Measurements from ENCODE around the gene FIS1. TPM values are rescaled to one million over a fixed set of nuclear protein-coding genes. Genes with fewer than 3 reads are reported as not detected.
"Not testable (repeated sequence)": the region's sequence is repeated elsewhere in the genome, so short reads cannot be mapped to it uniquely, and the experiment has no call there.

FIS1 gene
- polyA plus RNA-seq, 3 donors from 2014 or later, result 224 to 384 (median 327) TPM

- Mint-ChIP-seq H3K36me3 (no peaks in the 10 kb centered on the region), H3K4me1 (no peaks in the 10 kb centered on the region), H3K4me3 (no peak overlapping the region), H3K9me3 (no peaks in the 10 kb centered on the region), H3K27me3 (ENCODE audit: low read depth in 3 of 3) (peaks cover 3 to 7% (median 4%) of the 10 kb centered on the region in 3 donors), H3K27ac (no peak overlapping the region)
- no peak for DNase-seq
Measured at GRCh38 chr7:101277155-101277554, 32.3 kb upstream of the FIS1 start.

DNA sequence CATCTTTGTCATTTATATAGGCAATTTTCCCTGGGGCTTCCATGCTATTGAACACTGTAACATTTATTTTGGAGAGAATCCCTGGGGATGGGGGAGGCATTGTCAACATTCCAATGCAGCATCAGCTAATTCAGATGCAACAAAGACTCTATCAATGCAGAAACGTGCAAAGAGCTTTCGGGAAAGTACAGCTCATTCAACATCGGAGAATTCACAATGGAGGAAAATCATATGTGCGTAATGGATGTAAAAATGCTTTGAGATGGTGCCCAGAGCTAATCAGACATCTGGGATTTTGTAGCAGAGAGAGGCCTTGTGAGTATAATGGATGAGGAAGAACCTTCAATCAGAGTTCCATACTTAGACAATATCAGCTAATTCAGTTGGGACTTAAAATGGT is 28.3 kb upstream of the FIS1 start:
- H3K9me3 Mint-ChIP-seq, result no peaks in the 10 kb centered on the region
- no peak for DNase-seq
- H3K27ac Mint-ChIP-seq, result no peak overlapping the region
- H3K4me1 Mint-ChIP-seq, result no peaks in the 10 kb centered on the region
- H3K4me3 Mint-ChIP-seq, result no peak overlapping the region
- H3K27me3 Mint-ChIP-seq (ENCODE audit: low read depth in 3 of 3), result peaks cover 0 to 10% (median 2%) of the 10 kb centered on the region in 3 donors
- H3K36me3 Mint-ChIP-seq, result no peaks in the 10 kb centered on the region

DNA sequence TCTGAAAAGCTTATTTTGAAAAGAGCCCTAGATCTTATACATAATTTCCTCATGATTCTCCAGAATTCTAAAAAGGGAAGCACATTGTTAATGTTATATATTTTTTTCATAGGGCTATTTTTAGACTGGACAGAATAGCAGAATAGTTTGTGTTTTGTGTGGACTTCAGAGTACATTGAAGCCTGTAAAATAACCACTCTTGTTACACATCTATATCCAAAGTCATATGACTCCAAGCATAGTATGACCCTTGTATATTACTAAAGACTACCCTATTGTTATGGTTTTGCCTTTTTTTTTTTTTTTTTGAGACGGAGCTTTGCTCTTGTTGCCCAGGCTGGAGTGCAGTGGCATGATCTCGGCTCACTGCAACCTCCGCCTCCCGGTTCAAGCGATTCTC is 26.1 kb upstream of the FIS1 start:
- Mint-ChIP-seq H3K4me1 (no peaks in the 10 kb centered on the region), H3K4me3 (no peak overlapping the region), H3K36me3 (no peaks in the 10 kb centered on the region), H3K27ac (no peak overlapping the region), H3K27me3 (ENCODE audit: low read depth in 3 of 3) (peaks cover 0 to 7% (median 6%) of the 10 kb centered on the region in 3 donors), H3K9me3 (no peaks in the 10 kb centered on the region)
- DNase-seq, result no peak

- H3K9me3 Mint-ChIP-seq, result no peaks in the 10 kb centered on the region
- H3K27me3 Mint-ChIP-seq (ENCODE audit: low read depth in 3 of 3), result peaks cover 0 to 15% (median 6%) of the 10 kb centered on the region in 3 donors
- H3K36me3 Mint-ChIP-seq, result no peaks in the 10 kb centered on the region
- H3K27ac Mint-ChIP-seq, result peak overlapping the region in 1 of 6 donors; percentile 71
- H3K4me1 Mint-ChIP-seq, result no peaks in the 10 kb centered on the region
- no peak for DNase-seq
- no peak overlapping the region for H3K4me3 Mint-ChIP-seq
Measured at GRCh38 chr7:101269664-101270063, 24.8 kb upstream of the FIS1 start.

- no peak overlapping the region for H3K4me3 Mint-ChIP-seq
- no peak overlapping the region for H3K27ac Mint-ChIP-seq
- no peaks in the 10 kb centered on the region for H3K9me3 Mint-ChIP-seq
- no peaks in the 10 kb centered on the region for H3K36me3 Mint-ChIP-seq
- no peaks in the 10 kb centered on the region for H3K4me1 Mint-ChIP-seq
- peaks cover 4 to 16% (median 7%) of the 10 kb centered on the region in 3 donors for H3K27me3 Mint-ChIP-seq (ENCODE audit: low read depth in 3 of 3)
- no peak for DNase-seq
Measured at GRCh38 chr7:101265622-101266516, 21.0 kb upstream of the FIS1 start.

DNA sequence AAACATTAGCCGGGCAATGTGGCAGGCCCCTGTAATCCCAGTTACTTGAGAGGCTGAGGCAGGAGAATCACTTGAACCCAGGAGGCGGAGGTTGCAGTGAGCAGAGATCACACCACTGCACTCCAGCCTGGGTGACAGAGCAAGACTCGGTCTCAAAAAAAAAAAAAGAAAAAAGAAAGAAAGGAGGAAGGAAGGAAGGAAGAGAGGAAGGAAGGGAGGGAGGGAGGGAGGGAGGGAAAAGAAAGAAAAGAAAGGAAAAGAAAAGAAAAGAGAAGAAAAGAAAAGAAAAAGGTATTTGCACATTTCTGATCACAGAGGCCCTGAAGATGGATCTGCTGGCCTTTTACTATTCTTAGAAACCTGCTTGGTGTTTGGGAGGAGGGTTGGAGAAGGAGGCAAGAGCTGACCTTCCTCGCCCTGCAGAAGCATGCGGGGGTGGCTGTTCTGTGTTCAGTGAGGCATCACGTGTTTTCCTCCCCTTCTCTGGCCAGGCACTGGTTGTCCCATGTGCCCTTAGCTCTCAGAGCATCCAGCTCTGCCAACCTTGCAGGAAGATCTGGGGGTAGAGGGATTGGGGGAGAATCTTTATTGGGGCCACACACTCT is 19.3 kb upstream of the FIS1 start:
- H3K9me3 Mint-ChIP-seq, DNase-seq, H3K27ac Mint-ChIP-seq, H3K4me3 Mint-ChIP-seq, H3K4me1 Mint-ChIP-seq, H3K36me3 Mint-ChIP-seq: not testable (repeated sequence)
- H3K27me3 Mint-ChIP-seq (ENCODE audit: low read depth in 3 of 3), result peaks cover 1 to 20% (median 7%) of the 10 kb centered on the region in 3 donors

GRCh38 chr7:101258243-101258731 is 13.4 kb upstream of the FIS1 start:
- Mint-ChIP-seq H3K4me3 (no peak overlapping the region), H3K27me3 (ENCODE audit: low read depth in 3 of 3) (peaks cover 5 to 11% (median 7%) of the 10 kb centered on the region in 3 donors), H3K4me1 (no peaks in the 10 kb centered on the region), H3K36me3 (peaks cover 0 to 3% (median 0%) of the 10 kb centered on the region in 3 donors), H3K9me3 (no peaks in the 10 kb centered on the region), H3K27ac (no peak overlapping the region)
- no peak for DNase-seq

GRCh38 chr7:101255796-101256195 is 10.9 kb upstream of the FIS1 start:
- no peaks in the 10 kb centered on the region for H3K9me3 Mint-ChIP-seq
- peaks cover 2 to 18% (median 10%) of the 10 kb centered on the region in 3 donors for H3K27me3 Mint-ChIP-seq (ENCODE audit: low read depth in 3 of 3)
- H3K4me3 Mint-ChIP-seq, result no peak overlapping the region
- peaks cover 17 to 20% of the 10 kb centered on the region in 2 donors for H3K4me1 Mint-ChIP-seq
- DNase-seq, result no peak
- H3K36me3 Mint-ChIP-seq, result peaks cover 6 to 8% (median 6%) of the 10 kb centered on the region in 3 donors
- H3K27ac Mint-ChIP-seq, result no peak overlapping the region

DNA sequence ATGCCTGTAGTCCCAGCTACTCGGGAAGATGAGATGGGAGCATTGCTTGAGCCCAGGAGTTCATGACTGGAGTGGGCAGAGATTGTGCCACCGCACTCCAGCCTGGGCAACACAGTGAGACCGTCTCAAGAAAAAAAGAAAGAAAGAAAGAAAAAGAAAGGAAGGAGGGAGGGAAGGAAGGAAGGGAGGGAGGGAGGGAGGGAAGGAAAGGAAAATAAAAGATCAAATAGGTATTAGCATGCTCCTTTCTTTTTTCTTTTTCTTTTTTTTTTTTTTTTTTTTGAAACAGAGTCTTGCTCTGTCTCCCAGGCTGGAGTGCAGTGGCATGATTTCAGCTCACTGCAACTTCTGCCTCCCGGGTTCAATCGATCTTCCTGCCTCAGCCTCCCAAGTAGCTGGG is 8.3 kb upstream of the FIS1 start:
- not testable (repeated sequence) for DNase-seq, H3K9me3 Mint-ChIP-seq
- H3K36me3 Mint-ChIP-seq, result peaks cover 11 to 13% (median 11%) of the 10 kb centered on the region in 3 donors
- H3K4me3 Mint-ChIP-seq, result peak overlapping the region in 4 of 5 donors; percentile 64 to 99 (median 99)
- H3K27me3 Mint-ChIP-seq (ENCODE audit: low read depth in 3 of 3), result peaks cover 3 to 18% (median 6%) of the 10 kb centered on the region in 3 donors
- H3K27ac Mint-ChIP-seq, result peak overlapping the region in 2 of 6 donors; percentile 30 to 99
- H3K4me1 Mint-ChIP-seq, result peaks cover 27 to 35% of the 10 kb centered on the region in 2 donors

DNA sequence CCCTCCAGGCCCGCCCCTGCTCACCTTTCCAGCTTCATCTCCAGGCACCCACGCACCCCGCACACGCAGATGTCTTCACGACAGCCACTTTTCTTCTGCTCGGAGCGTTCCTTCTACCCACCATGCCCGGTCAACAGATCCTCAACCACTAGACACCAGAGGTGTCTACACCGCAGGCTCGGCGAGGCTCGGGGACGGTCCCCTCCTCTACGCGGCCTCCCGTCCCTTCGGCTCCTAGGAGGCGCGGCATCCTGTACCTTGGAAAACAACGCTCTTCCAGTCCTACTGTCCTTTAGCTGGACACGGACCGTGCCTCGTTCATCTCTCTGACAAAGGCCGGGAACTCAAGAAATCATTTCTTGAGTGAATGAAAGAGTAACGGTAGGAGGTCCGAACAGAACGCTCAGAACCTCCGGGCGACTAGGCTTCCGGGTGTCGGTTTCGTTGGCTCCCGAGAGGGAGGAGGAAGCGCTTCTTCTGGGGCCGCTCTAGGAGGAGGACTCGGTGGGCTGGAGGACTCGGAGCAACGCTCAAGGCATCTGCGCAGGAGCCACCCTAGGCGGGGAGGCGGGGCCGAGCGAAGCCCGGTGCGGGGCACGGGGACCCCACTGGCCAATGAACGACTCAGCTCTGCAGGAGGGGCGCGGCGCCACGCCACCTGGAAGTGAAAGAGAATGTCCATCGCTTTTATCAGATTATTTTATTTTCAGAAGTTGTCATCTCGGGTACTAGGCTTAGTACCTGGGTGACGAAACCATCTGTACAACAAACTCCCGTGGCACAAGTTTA is 7.2 kb upstream of the FIS1 start:
- Mint-ChIP-seq H3K36me3 (peaks cover 13 to 18% (median 14%) of the 10 kb centered on the region in 3 donors), H3K9me3 (no peaks in the 10 kb centered on the region), H3K4me1 (peaks cover 29 to 43% of the 10 kb centered on the region in 2 donors), H3K27me3 (ENCODE audit: low read depth in 3 of 3) (peaks cover 4 to 18% (median 6%) of the 10 kb centered on the region in 3 donors), H3K27ac (peak overlapping the region; percentile 95 to 100 (median 98)), H3K4me3 (peak overlapping the region; percentile 99 to 100 (median 99))
- peak; percentile 98 for DNase-seq

- H3K4me1 Mint-ChIP-seq, result peaks cover 36 to 49% of the 10 kb centered on the region in 2 donors
- H3K4me3 Mint-ChIP-seq, result peak overlapping the region; percentile 43 to 99 (median 99)
- peaks cover 13 to 18% (median 14%) of the 10 kb centered on the region in 3 donors for H3K36me3 Mint-ChIP-seq
- H3K9me3 Mint-ChIP-seq, result no peaks in the 10 kb centered on the region
- peak overlapping the region in 2 of 6 donors; percentile 4 to 12 for H3K27ac Mint-ChIP-seq
- peaks cover 4 to 12% (median 6%) of the 10 kb centered on the region in 3 donors for H3K27me3 Mint-ChIP-seq (ENCODE audit: low read depth in 3 of 3)
- DNase-seq, result no peak
Measured at GRCh38 chr7:101250324-101250723, 5.4 kb upstream of the FIS1 start.

DNA sequence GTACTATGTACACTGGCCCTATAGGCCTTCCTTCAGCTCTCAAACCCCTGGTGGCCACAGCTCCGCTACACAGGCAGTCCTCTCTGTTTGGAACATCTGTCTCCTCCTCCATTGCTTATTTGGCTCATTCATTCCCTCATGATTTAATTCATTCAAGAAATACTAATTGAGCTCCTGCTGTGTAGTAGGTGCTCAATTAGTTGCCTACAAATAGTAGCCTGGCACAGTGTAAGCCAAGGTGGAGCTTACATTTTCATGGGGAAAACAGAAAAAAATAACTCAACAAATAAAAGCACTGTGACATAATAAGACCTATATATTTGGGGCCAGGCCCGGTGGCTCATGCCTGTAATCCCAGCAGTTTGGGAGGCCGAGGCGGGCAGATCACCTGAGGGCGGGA is 3.4 kb upstream of the FIS1 start:
- Mint-ChIP-seq H3K36me3 (peaks cover 13 to 15% (median 14%) of the 10 kb centered on the region in 3 donors), H3K27ac (peak overlapping the region in 3 of 6 donors; percentile 19 to 85 (median 46)), H3K4me1 (peaks cover 54 to 69% of the 10 kb centered on the region in 2 donors), H3K4me3 (peak overlapping the region in 1 of 5 donors; percentile 56), H3K9me3 (no peaks in the 10 kb centered on the region), H3K27me3 (ENCODE audit: low read depth in 3 of 3) (peaks cover 4 to 14% (median 12%) of the 10 kb centered on the region in 3 donors)
- DNase-seq, result no peak

DNA sequence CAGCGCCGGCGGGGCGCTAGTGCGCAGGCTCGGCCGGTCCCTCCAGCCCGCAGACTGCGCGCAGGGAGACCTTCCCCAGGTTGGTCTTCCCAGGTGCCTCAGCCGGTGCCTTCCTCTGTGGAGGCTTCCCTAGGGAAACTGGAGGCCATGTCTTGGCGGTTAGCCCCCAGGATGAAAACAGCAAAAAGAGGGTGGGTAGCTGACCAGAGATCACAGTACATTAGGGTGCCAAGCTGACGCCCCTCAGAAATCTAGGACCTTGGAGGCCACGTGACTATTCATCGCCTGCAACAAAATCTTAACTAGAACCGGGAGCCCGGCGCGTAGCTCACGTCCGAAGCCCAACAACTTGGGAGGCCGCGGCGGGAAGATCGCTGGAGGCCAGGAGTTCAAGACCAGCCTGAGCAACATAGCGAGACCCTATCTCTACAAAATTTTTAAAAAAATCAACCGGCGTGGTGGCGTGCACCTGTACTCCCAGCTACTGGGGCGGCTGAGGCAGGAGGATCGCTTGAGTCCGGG is 327 bp upstream of the FIS1 start:
- no peak for DNase-seq
- peak overlapping the region; percentile 97 to 99 (median 99) for H3K4me3 Mint-ChIP-seq
- no peaks in the 10 kb centered on the region for H3K9me3 Mint-ChIP-seq
- peaks cover 2 to 5% (median 5%) of the 10 kb centered on the region in 3 donors for H3K27me3 Mint-ChIP-seq (ENCODE audit: low read depth in 3 of 3)
- H3K27ac Mint-ChIP-seq, result peak overlapping the region; percentile 92 to 99 (median 98)
- H3K36me3 Mint-ChIP-seq, result peaks cover 7 to 9% (median 7%) of the 10 kb centered on the region in 3 donors
- H3K4me1 Mint-ChIP-seq, result peaks cover 35 to 44% of the 10 kb centered on the region in 2 donors
